SK-N-SH (cell line): ENCODE results near the gene CMYA5. TPM values are rescaled to one million over a fixed set of nuclear protein-coding genes. Genes with fewer than 3 reads are reported as not detected.

Experiments
- CTCF ChIA-PET: fragments of 300-600, 350-600 bp; formaldehyde crosslinking; extraction: SDS; loops from one replicate; lab custom pipeline; 2021; lab: Yijun Ruan, JAX
- POLR2A ChIA-PET: fragments of 350-600 bp; sonication (Branson Sonifier 250); formaldehyde crosslinking; extraction: SDS; loops from one replicate; lab custom pipeline; 2020; ENCODE audit warnings: antibody characterized with exemption, inconsistent platforms; lab: Yijun Ruan, JAX
- DNase-seq: peaks from one replicate; pipeline ENCODE4 v3.0.0; 2012
- H2AFZ ChIP-seq: fragments of 200-600 bp; sonication (generic); 2 replicates; pipeline ENCODE4 v1.8.1; 2016; ENCODE audit warnings: antibody characterized with exemption, mild to moderate bottlenecking, low read depth
- H3F3A ChIP-seq: fragments of 200-600 bp; sonication (generic); replicated peaks from 2 replicates; pipeline ENCODE3; 2016; ENCODE audit warnings: antibody characterized with exemption, mild to moderate bottlenecking; ENCODE audit not compliant: insufficient read depth
- H3K27ac ChIP-seq, 2 experiments: fragments of 200-500 bp in 1 of 2; fragments of 200-600 bp in 1 of 2; sonication (Bioruptor generic) in 1 of 2; sonication (generic), shearing (Covaris generic) in 1 of 2; 2 replicates each; pipeline versions ENCODE4 v1.5.1 to v1.6.1; 2014 to 2016; ENCODE audit warnings: low read depth in 2 of 2, inconsistent platforms in 1 of 2, low read length in 1 of 2, mild to moderate bottlenecking in 1 of 2, mixed read lengths in 1 of 2
- H3K27me3 ChIP-seq: fragments of 200-600 bp; sonication (generic), shearing (Covaris generic); 2 replicates; pipeline ENCODE4 v1.6.1; 2016; ENCODE audit warnings: mixed run types; ENCODE audit not compliant: insufficient read depth
- H3K36me3 ChIP-seq, 2 experiments: fragments of 200-500 bp in 1 of 2; fragments of 200-600 bp in 1 of 2; sonication (Bioruptor generic) in 1 of 2; sonication (generic) in 1 of 2; replicated peaks in 1 of 2; 2 replicates each; pipeline versions ENCODE3 to v1.5.1; 2014 to 2016; ENCODE audit warnings: low read length in 1 of 2, mild to moderate bottlenecking in 1 of 2; ENCODE audit not compliant: insufficient read depth in 2 of 2, control insufficient read depth in 1 of 2
- H3K4me1 ChIP-seq, 2 experiments: fragments of 200-500 bp in 1 of 2; fragments of 200-600 bp in 1 of 2; sonication (Bioruptor generic) in 1 of 2; sonication (generic), shearing (Covaris generic) in 1 of 2; 2 replicates each; pipeline versions ENCODE4 v1.5.1 to v1.6.1; 2014 to 2016; ENCODE audit warnings: low read depth in 1 of 2, low read length in 1 of 2, mixed run types in 1 of 2; ENCODE audit not compliant: insufficient read depth in 2 of 2, control insufficient read depth in 1 of 2
- H3K4me2 ChIP-seq: fragments of 200-600 bp; sonication (generic), shearing (Covaris generic); 2 replicates; pipeline ENCODE4 v1.6.1; 2017; ENCODE audit warnings: mixed run types
- H3K4me3 ChIP-seq, 2 experiments: fragments of 200-500 bp in 1 of 2; fragments of 200-600 bp in 1 of 2; sonication (Bioruptor generic) in 1 of 2; sonication (generic), shearing (Covaris generic) in 1 of 2; 2 replicates each; pipeline versions ENCODE4 v1.5.1 to v1.8.1; 2014 to 2016; ENCODE audit warnings: low read depth in 2 of 2, inconsistent platforms in 1 of 2, low read length in 1 of 2, mild to moderate bottlenecking in 1 of 2, mixed read lengths in 1 of 2, moderate library complexity in 1 of 2
- H3K79me2 ChIP-seq: fragments of 200-600 bp; sonication (generic); 2 replicates; pipeline ENCODE4 v1.8.1; 2017; ENCODE audit warnings: mild to moderate bottlenecking; ENCODE audit not compliant: insufficient read depth
- H3K9ac ChIP-seq: fragments of 200-600 bp; sonication (generic); 2 replicates; pipeline ENCODE4 v1.6.1; 2017; ENCODE audit warnings: mixed run types
- H3K9me2 ChIP-seq: fragments of 200-600 bp; sonication (generic); 2 replicates; pipeline ENCODE4 v1.6.1; 2017; ENCODE audit warnings: mixed run types
- H3K9me3 ChIP-seq: fragments of 200-600 bp; sonication (generic); 2 replicates; pipeline ENCODE4 v1.6.1; 2017; ENCODE audit warnings: mixed run types, mild to moderate bottlenecking, moderate library complexity
- H4K20me1 ChIP-seq: fragments of 200-600 bp; sonication (generic); 2 replicates; pipeline ENCODE4 v1.6.1; 2017; ENCODE audit warnings: mild to moderate bottlenecking, mixed run types; ENCODE audit not compliant: insufficient read depth
- CHD2 ChIP-seq: fragments of 150-350 bp; IDR thresholded peaks from 2 replicates; pipeline ENCODE4 v1.6.1; 2018; ENCODE audit warnings: low read length; ENCODE audit not compliant: partially characterized antibody
- EP300 ChIP-seq, 2 experiments: IDR thresholded peaks; 2 replicates each; pipeline versions ENCODE4 v1.4.0 to v1.6.1; 2012; ENCODE audit warnings: borderline replicate concordance in 1 of 2, low read depth in 1 of 2, low read length in 1 of 2
- EZH2phosphoT487 ChIP-seq: fragments of 200-600 bp; sonication (generic); IDR thresholded peaks from 2 replicates; pipeline ENCODE4 v1.6.1; 2017; ENCODE audit warnings: low read depth, mixed run types, mild to moderate bottlenecking, antibody characterized with exemption, moderate library complexity, borderline replicate concordance
- FOSL2 ChIP-seq: IDR thresholded peaks from 2 replicates; pipeline ENCODE4 v1.4.0; 2012; ENCODE audit warnings: low read depth, mild to moderate bottlenecking, moderate library complexity, borderline replicate concordance
- FOXM1 ChIP-seq: IDR thresholded peaks from 2 replicates; pipeline ENCODE4 v1.4.0; 2012; ENCODE audit warnings: low read depth, mild to moderate bottlenecking
- MEF2A ChIP-seq: IDR thresholded peaks from 2 replicates; pipeline ENCODE4 v1.4.0; 2012; ENCODE audit warnings: low read depth, borderline replicate concordance
- POLR2AphosphoS5 ChIP-seq: IDR thresholded peaks from 2 replicates; pipeline ENCODE4 v1.6.1; 2012; ENCODE audit warnings: low read depth, low read length
- RFX5 ChIP-seq: IDR thresholded peaks from 2 replicates; pipeline ENCODE4 v1.6.1; 2012; ENCODE audit warnings: mild to moderate bottlenecking, improper control_type of control experiment, low read length
- RXRA ChIP-seq: IDR thresholded peaks from 2 replicates; pipeline ENCODE4 v1.4.0; 2012; ENCODE audit warnings: low read depth, mild to moderate bottlenecking, borderline replicate concordance
- SMC3 ChIP-seq: IDR thresholded peaks from 2 replicates; pipeline ENCODE4 v1.6.1; 2012; ENCODE audit warnings: low read depth, low read length, improper control_type of control experiment
- TAF1 ChIP-seq: IDR thresholded peaks from 2 replicates; pipeline ENCODE4 v1.6.1; 2012; ENCODE audit warnings: low read depth, mild to moderate bottlenecking, low read length, moderate library complexity, borderline replicate concordance
- TEAD4 ChIP-seq: IDR thresholded peaks from 2 replicates; pipeline ENCODE4 v1.4.0; 2012; ENCODE audit warnings: mild to moderate bottlenecking, borderline replicate concordance; ENCODE audit not compliant: insufficient read depth
- WGBS: methylation state at CpG from one replicate; pipeline ENCODE4 v1.1.6; 2017; ENCODE audit warnings: low lambda C conversion rate; 5-methylcytosine and 5-hydroxymethylcytosine counted together
- polyA plus RNA-seq, 3 experiments: library from polyadenylated mRNA; depleted of rRNA; stranded (reverse); fragments of >200 nt; gene quantifications; 2 replicates each; pipeline ENCODE4 v1.2.3, GENCODE V29; 2012
- TF ChIP-seq, protein P1 (sequence below): fragments of 150-350 bp; IDR thresholded peaks from 2 replicates; pipeline ENCODE4 v1.6.1; 2016; ENCODE audit warnings: mild to moderate bottlenecking, low read depth, low read length
- TF ChIP-seq, protein P2 (sequence below): IDR thresholded peaks from 2 replicates; pipeline ENCODE4 v1.4.0; 2012; ENCODE audit warnings: low read depth
- TF ChIP-seq, protein P3 (sequence below): IDR thresholded peaks from 2 replicates; pipeline ENCODE4 v1.4.0; 2012; ENCODE audit warnings: low read depth, borderline replicate concordance
- TF ChIP-seq, protein P4 (sequence below): IDR thresholded peaks from 2 replicates; pipeline ENCODE4; 2012

The CMYA5 gene
- polyA plus RNA-seq, 1 of the 3 experiments (the other 2 are of a cell fraction): 0.12 TPM

DNA sequence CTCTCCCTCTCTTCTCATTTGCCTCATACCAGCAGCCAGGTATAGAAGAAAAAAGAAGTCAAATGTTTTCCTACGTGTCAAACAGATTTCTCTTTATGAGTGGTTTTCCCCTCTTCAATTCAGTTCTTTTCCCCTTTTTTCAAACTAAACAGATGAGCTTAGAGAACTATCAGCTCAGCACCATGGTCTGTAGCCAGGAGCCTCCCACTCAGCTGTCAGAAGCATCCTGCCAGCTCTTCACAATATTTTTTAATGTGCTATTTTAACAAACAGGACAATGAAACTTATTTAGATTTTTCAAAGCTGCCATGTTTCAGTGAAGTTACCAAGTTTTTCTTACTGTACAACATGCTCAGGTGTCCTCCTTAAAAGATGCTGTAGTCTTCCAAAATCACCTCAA is 63.5 kb downstream of the CMYA5 start (continued):
- no peak for TF ChIP-seq MEF2A
- TF ChIP-seq, protein P1, sequence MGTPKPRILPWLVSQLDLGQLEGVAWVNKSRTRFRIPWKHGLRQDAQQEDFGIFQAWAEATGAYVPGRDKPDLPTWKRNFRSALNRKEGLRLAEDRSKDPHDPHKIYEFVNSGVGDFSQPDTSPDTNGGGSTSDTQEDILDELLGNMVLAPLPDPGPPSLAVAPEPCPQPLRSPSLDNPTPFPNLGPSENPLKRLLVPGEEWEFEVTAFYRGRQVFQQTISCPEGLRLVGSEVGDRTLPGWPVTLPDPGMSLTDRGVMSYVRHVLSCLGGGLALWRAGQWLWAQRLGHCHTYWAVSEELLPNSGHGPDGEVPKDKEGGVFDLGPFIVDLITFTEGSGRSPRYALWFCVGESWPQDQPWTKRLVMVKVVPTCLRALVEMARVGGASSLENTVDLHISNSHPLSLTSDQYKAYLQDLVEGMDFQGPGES: no peak
- TF ChIP-seq, all 33 proteins: peak for 0

DNA sequence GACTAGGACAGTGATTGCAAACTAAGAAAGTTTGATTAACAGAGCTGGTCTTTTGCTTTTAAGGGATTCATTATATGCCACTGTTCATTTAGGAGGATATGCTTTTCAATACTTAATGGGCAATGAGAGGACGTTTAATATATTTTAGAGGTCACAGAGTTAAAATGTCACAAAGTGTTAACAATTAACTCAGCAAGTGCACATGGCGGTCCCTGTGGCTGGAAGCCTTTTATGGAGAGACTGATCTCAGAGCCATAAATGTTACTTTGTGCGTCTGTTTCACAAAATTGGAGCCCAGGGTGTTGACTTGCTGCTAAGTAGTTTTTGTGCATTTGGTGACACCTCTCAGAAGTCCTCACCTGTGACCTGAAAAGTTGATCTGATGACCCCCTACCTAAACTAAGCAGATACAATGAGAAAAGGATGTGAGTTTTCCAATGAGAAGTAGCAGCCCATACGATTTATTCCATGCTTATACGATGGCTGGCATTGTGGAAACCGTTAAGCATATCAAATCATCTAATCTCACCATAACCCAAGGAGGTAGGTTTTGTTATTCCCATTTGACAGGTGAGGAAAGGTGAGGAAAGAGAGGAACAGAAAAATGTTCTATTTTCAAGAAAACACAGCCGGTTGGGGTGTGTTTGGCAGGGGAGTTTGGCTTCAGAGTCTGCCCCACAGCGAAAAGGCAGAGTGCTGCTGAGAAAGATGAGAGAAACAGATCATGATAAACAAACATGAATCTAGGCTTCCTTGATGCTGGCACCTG is 64.4 kb downstream of the CMYA5 start:
- TF ChIP-seq RXRA (no peak), EP300 (IDR thresholded peaks at IDR 0.05; ENCODE audit: borderline replicate concordance in 1 of 2, low read depth in 1 of 2, low read length in 1 of 2) (no peak), POLR2AphosphoS5 (no peak), TAF1 (no peak), SMC3 (no peak), RFX5 (no peak), FOSL2 (no peak), FOXM1 (no peak), TEAD4 (no peak), CHD2 (no peak), EZH2phosphoT487 (no peak)
- TF ChIP-seq, protein P2, sequence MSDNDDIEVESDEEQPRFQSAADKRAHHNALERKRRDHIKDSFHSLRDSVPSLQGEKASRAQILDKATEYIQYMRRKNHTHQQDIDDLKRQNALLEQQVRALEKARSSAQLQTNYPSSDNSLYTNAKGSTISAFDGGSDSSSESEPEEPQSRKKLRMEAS: no peak
- TF ChIP-seq, protein P3, sequence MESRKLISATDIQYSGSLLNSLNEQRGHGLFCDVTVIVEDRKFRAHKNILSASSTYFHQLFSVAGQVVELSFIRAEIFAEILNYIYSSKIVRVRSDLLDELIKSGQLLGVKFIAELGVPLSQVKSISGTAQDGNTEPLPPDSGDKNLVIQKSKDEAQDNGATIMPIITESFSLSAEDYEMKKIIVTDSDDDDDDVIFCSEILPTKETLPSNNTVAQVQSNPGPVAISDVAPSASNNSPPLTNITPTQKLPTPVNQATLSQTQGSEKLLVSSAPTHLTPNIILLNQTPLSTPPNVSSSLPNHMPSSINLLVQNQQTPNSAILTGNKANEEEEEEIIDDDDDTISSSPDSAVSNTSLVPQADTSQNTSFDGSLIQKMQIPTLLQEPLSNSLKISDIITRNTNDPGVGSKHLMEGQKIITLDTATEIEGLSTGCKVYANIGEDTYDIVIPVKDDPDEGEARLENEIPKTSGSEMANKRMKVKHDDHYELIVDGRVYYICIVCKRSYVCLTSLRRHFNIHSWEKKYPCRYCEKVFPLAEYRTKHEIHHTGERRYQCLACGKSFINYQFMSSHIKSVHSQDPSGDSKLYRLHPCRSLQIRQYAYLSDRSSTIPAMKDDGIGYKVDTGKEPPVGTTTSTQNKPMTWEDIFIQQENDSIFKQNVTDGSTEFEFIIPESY: no peak
- TF ChIP-seq, protein P1: no peak
- TF ChIP-seq, protein P4, sequence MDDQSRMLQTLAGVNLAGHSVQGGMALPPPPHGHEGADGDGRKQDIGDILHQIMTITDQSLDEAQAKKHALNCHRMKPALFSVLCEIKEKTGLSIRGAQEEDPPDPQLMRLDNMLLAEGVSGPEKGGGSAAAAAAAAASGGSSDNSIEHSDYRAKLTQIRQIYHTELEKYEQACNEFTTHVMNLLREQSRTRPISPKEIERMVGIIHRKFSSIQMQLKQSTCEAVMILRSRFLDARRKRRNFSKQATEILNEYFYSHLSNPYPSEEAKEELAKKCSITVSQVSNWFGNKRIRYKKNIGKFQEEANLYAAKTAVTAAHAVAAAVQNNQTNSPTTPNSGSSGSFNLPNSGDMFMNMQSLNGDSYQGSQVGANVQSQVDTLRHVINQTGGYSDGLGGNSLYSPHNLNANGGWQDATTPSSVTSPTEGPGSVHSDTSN: no peak
- TF ChIP-seq, all 33 proteins: peak for 0
- no peaks in the 10 kb centered on the region for H3K27me3 ChIP-seq
- no peaks in the 10 kb centered on the region for H3K79me2 ChIP-seq
- no peak overlapping the region for H3K4me2 ChIP-seq
- H3K9me3 ChIP-seq: no peaks in the 10 kb centered on the region
- no peak overlapping the region for H2AFZ ChIP-seq
- no peaks in the 10 kb centered on the region for H3K4me1 ChIP-seq
- H3F3A ChIP-seq: no peaks in the 10 kb centered on the region
- H3K9ac ChIP-seq: no peak overlapping the region
- 72% methylated on average over 8 of the region's 8 CpGs for WGBS
- no peaks in the 10 kb centered on the region for H4K20me1 ChIP-seq
- H3K9me2 ChIP-seq: no peaks in the 10 kb centered on the region
- no peaks in the 10 kb centered on the region for H3K36me3 ChIP-seq
- no peak for DNase-seq
- H3K27ac ChIP-seq: no peak overlapping the region
- no peak overlapping the region for H3K4me3 ChIP-seq
- ChIA-PET CTCF (no interaction called here), POLR2A (no interaction called here)
